Pancreas (tissue), 10 donors: ENCODE measurements around the gene XPOT. TPM values are rescaled to one million over a fixed set of nuclear protein-coding genes. Genes with fewer than 3 reads are reported as not detected.

Experiments
- ATAC-seq, 4 donors: fragments of 200-7000 bp; cut with Tn5 transposase; one replicate each; pipeline versions ENCODE4 v1.8.0 to v1.9.1; 2020; ENCODE audit warnings: mild to moderate bottlenecking in 4 of 4, moderate library complexity in 4 of 4
- DNase-seq, 6 donors: peaks; one replicate each; pipeline ENCODE4 v3.0.0-alpha.2; 2020
- FAIRE-seq: peaks from 2 replicates; lab custom pipeline; 2012; peaks lifted over from hg19 to GRCh38; lab: Jason Lieb, UNC
- H3K27ac ChIP-seq, 4 donors: fragments of 200-600 bp; sonication (generic); 1 replicate in 3 of 4; 2 replicates in 1 of 4; pipeline versions ENCODE4 v1.5.0 to v1.8.0; 2020
- H3K27me3 ChIP-seq, 4 donors: fragments of 200-600 bp; one replicate each; pipeline ENCODE4 v1.8.0; 2021
- H3K36me3 ChIP-seq, 3 donors: fragments of 200-600 bp; sonication (generic) in 1 of 3; one replicate each; pipeline versions ENCODE4 v1.5.0 to v1.8.0; 2020 to 2021
- H3K4me1 ChIP-seq, 3 donors: fragments of 200-600 bp; one replicate each; pipeline ENCODE4 v1.8.0; 2021
- H3K4me3 ChIP-seq, 4 donors: fragments of 200-600 bp; sonication (generic) in 2 of 4; one replicate each; pipeline versions ENCODE4 v1.5.0 to v1.8.0; 2020 to 2021
- H3K9me3 ChIP-seq, 4 donors: fragments of 200-600 bp; one replicate each; pipeline ENCODE4 v1.8.0; 2021
- WGBS, 2 donors: extraction: QIAGEN DNeasy Blood & Tissue Kit; methylation state at CpG; one replicate each; pipeline ENCODE4 v1.1.7; 2013; 5-methylcytosine and 5-hydroxymethylcytosine counted together
- intact Hi-C, 3 donors: fragments of 100-400 bp; cut with DNase I; formaldehyde crosslinking; loops; one replicate each; pipeline versions ENCODE4 v1.11.1 to v1.14.2; 2022
- polyA plus RNA-seq, 2 donors: library from polyadenylated mRNA; stranded (reverse); fragments of 200-250 nt; gene quantifications; one replicate each; pipeline ENCODE4 v1.2.3, GENCODE V29; 2013
- total RNA-seq, 6 donors: library from RNA; stranded (reverse); fragmentation: NEBNext Ultra II Directional in 4 of 6; extraction: Animal tissue kit (Norgen Biotek cat#: 25700) in 4 of 6; gene quantifications; one replicate each; pipeline versions ENCODE4 v1.2.1 to v1.2.4, GENCODE V29; 2021 to 2023
- TF ChIP-seq, protein P1 (sequence below), 4 donors: fragments of 200-600 bp; sonication (generic) in 3 of 4; IDR thresholded peaks; one replicate each; pipeline versions ENCODE4 v1.5.0 to v1.8.0; 2021; ENCODE audit warnings: antibody characterized with exemption in 4 of 4
- donor health status: healthy with polysubstance abuse.
- donor health status: DM: no; HTN: no; CAD: no; lungs with moderate emphysema.
- donor health status: DM: no; HTN: no; CAD: no.
- donor health status: control.
- donor health status: control.
- donor health status: Bipolar disorder and iron deficiency.
- donor health status: DM: yes; HTN: yes; CAD: no.
- donor health status: DM: no; HTN: no; CAD: no.
- donor health status: DM: no; HTN: no; CAD: no.
- donor health status: DM: yes; HTN: yes; CAD: no.

The XPOT gene
- total and polyA plus RNA-seq, 8 donors = 10.7 to 76.1 (median 27.9) TPM

GRCh38 chr12:64480148-64480547 is 76.0 kb downstream of the XPOT start:
- no peak for ATAC-seq
- Histone ChIP-seq H3K27me3 (no peaks in the 10 kb centered on the region), H3K4me1 (no peaks in the 10 kb centered on the region), H3K27ac (no peak overlapping the region), H3K36me3 (peaks cover 0 to 20% (median 0%) of the 10 kb centered on the region in 3 donors), H3K9me3 (no peaks in the 10 kb centered on the region), H3K4me3 (no peak overlapping the region)
- DNase-seq = no peak
- 66 to 68% methylated on average over 1 of the region's 1 CpG for WGBS, 2 donors
- TF ChIP-seq, protein P1, sequence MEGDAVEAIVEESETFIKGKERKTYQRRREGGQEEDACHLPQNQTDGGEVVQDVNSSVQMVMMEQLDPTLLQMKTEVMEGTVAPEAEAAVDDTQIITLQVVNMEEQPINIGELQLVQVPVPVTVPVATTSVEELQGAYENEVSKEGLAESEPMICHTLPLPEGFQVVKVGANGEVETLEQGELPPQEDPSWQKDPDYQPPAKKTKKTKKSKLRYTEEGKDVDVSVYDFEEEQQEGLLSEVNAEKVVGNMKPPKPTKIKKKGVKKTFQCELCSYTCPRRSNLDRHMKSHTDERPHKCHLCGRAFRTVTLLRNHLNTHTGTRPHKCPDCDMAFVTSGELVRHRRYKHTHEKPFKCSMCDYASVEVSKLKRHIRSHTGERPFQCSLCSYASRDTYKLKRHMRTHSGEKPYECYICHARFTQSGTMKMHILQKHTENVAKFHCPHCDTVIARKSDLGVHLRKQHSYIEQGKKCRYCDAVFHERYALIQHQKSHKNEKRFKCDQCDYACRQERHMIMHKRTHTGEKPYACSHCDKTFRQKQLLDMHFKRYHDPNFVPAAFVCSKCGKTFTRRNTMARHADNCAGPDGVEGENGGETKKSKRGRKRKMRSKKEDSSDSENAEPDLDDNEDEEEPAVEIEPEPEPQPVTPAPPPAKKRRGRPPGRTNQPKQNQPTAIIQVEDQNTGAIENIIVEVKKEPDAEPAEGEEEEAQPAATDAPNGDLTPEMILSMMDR (IDR thresholded peaks at IDR 0.05) = no peak
- intact Hi-C loops = no loop called here
- FAIRE-seq = no peak

DNA sequence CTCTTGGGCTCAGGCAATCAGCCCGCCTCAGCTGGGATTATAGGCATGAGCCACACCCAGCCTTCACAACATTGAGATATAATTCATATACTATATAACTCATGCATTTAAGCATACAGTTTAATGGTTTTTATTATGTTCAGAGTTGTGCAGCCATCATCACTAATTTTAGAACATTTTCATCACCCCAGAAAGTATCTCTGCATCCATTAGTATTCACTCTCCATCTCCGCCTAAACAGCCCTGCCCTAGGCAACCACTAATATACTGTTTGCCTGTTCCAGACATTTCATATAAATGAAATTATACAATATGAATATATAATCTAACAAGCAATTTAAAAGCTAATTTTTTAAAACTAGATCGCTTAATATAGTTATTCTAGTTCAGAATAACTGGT is 82.5 kb downstream of the XPOT start:
- no peaks in the 10 kb centered on the region for H3K27me3 ChIP-seq
- FAIRE-seq = no peak
- ATAC-seq = no peak
- H3K9me3 ChIP-seq = no peaks in the 10 kb centered on the region
- intact Hi-C loops = no loop called here
- H3K36me3 ChIP-seq = peaks cover 0 to 34% (median 5%) of the 10 kb centered on the region in 3 donors
- TF ChIP-seq, protein P1 (IDR thresholded peaks at IDR 0.05) = no peak
- 96% methylated on average over 3 of the region's 3 CpGs for WGBS, 2 donors
- H3K4me1 ChIP-seq = no peaks in the 10 kb centered on the region
- no peak for DNase-seq
- no peak overlapping the region for H3K27ac ChIP-seq
- H3K4me3 ChIP-seq = no peak overlapping the region

DNA sequence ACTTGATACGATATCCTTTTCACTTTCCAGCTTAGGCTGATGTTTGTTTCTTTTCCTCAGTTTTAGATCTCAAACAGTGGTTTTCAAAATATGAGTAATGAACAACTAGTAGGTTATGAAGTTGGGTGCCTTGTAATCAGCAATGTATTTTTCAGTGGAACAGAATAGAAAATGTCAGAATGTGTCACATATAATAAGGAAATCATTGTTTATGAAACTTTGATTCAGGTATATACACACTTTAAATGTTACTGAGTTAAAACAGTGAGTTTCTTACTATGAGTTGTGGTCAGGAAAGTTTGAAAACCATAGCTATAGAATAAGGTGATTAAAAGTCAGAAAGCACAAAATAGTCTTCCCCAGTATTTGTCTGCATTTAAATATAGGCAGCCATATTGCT is 87.5 kb downstream of the XPOT start:
- Histone ChIP-seq H3K4me1 (no peaks in the 10 kb centered on the region), H3K9me3 (no peaks in the 10 kb centered on the region), H3K27ac (no peak overlapping the region), H3K27me3 (no peaks in the 10 kb centered on the region), H3K4me3 (no peak overlapping the region), H3K36me3 (peaks cover 3 to 34% (median 5%) of the 10 kb centered on the region in 3 donors)
- 98 to 99% methylated on average over 1 of the region's 1 CpG for WGBS, 2 donors
- intact Hi-C loops = no loop called here
- no peak for FAIRE-seq
- TF ChIP-seq, protein P1 (IDR thresholded peaks at IDR 0.05) = no peak
- DNase-seq = no peak
- ATAC-seq = no peak

- Histone ChIP-seq H3K36me3 (peaks cover 11 to 41% (median 20%) of the 10 kb centered on the region in 3 donors), H3K9me3 (no peaks in the 10 kb centered on the region), H3K4me1 (no peaks in the 10 kb centered on the region), H3K27me3 (no peaks in the 10 kb centered on the region), H3K27ac (no peak overlapping the region), H3K4me3 (no peak overlapping the region)
- ATAC-seq = no peak
- intact Hi-C loops = no loop called here
- TF ChIP-seq, protein P1 (IDR thresholded peaks at IDR 0.05) = no peak
- FAIRE-seq = no peak
- no peak for DNase-seq
- 94 to 97% methylated on average over 3 of the region's 3 CpGs for WGBS, 2 donors
These were observed 89.3 kb downstream of the XPOT start for GRCh38 chr12:64493513-64493912.

- H3K36me3 ChIP-seq = peaks cover 11 to 37% (median 17%) of the 10 kb centered on the region in 3 donors
- no peak for FAIRE-seq
These were observed 91.0 kb downstream of the XPOT start for GRCh38 chr12:64494998-64495729.

More at GRCh38 chr12:64494998-64495729, 91.0 kb downstream of the XPOT start:
- Histone ChIP-seq H3K4me1 (no peaks in the 10 kb centered on the region), H3K9me3 (no peaks in the 10 kb centered on the region), H3K4me3 (no peak overlapping the region), H3K27me3 (no peaks in the 10 kb centered on the region), H3K27ac (no peak overlapping the region)
- intact Hi-C loops = no loop called here
- ATAC-seq = no peak
- WGBS, 2 donors = 82 to 83% methylated on average over 5 of the region's 5 CpGs
- DNase-seq = no peak
- TF ChIP-seq, protein P1 (IDR thresholded peaks at IDR 0.05) = no peak
